Measurements from ENCODE around the gene ITM2C. TPM values are rescaled to one million over a fixed set of nuclear protein-coding genes. Genes with fewer than 3 reads are reported as not detected.

The ITM2C gene
- total and polyA plus RNA-seq, 2 donors: 174 to 230 TPM

DNA sequence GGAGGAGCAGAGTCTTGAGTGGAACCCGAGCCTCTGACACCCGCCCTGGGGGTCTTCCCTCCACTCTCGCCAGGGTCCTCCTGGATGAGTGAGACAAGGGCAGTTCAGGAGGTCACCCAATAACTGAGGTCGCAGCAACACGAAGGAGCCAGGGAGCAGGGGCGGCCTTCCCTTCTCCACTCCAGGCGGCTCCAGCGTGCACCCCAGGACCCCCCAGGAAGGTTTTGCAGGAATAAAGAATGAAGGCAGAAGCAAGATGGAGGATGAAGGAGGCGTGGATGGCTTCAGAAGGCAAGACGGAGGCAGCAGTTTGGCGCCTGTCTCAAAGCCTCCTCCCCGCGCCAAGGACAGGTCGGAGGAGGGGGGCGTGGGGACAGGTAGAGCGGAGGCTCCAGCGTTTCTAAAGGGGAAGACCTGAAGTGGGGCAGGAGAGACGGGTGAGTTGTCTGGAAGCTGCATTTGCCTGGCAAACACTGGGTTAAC lies 579 bp upstream of the ITM2C start:
- H3K36me3 ChIP-seq (ENCODE audit: insufficient read depth): no peaks in the 10 kb centered on the region

DNA sequence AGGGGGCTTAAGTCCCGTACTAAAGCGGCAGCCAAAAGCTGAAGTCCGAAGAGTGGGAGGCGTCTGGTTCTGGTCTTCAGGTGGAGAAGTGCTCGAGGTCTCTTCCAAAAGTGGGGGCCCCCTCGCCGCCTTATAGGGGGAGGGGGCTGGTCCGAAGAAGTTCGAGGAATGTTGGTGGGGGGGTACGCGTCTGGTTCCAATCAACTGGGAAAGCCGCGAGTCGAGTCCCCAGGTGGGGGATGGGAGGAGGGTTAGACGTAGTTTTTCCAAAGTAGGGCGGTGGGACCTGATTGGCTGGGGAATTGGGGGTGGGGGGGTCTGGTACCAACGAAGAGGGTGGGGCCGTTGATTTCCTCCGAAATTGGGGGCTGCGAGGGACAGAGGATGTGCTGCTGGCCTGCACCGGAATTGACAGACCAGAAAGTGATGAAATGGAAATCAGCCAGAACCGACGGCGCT lies 594 bp downstream of the ITM2C start:
- H3K36me3 ChIP-seq (ENCODE audit: insufficient read depth): no peaks in the 10 kb centered on the region
- under 1% methylated on average over 24 of the region's 24 CpGs for whole genome bisulfite sequencing
- H3K27ac ChIP-seq (ENCODE audit: low read depth): no peak overlapping the region
- no peak for DNase-seq (ENCODE audit: extremely low spot score)
- peak overlapping the region; percentile 77 for H3K4me3 ChIP-seq (ENCODE audit: low read depth, low read length)
- H3K4me1 ChIP-seq (ENCODE audit: insufficient read depth): no peaks in the 10 kb centered on the region

More for the DNA sequence above, 579 bp upstream of the ITM2C start:
- 41% methylated on average over 18 of the region's 18 CpGs for WGBS
- no peak overlapping the region for H3K27ac ChIP-seq (ENCODE audit: low read depth)
- no peak for DNase-seq (ENCODE audit: extremely low spot score)
- H3K4me3 ChIP-seq (ENCODE audit: low read depth, low read length): peak overlapping the region; percentile 77
- H3K4me1 ChIP-seq (ENCODE audit: insufficient read depth): no peaks in the 10 kb centered on the region

DNA sequence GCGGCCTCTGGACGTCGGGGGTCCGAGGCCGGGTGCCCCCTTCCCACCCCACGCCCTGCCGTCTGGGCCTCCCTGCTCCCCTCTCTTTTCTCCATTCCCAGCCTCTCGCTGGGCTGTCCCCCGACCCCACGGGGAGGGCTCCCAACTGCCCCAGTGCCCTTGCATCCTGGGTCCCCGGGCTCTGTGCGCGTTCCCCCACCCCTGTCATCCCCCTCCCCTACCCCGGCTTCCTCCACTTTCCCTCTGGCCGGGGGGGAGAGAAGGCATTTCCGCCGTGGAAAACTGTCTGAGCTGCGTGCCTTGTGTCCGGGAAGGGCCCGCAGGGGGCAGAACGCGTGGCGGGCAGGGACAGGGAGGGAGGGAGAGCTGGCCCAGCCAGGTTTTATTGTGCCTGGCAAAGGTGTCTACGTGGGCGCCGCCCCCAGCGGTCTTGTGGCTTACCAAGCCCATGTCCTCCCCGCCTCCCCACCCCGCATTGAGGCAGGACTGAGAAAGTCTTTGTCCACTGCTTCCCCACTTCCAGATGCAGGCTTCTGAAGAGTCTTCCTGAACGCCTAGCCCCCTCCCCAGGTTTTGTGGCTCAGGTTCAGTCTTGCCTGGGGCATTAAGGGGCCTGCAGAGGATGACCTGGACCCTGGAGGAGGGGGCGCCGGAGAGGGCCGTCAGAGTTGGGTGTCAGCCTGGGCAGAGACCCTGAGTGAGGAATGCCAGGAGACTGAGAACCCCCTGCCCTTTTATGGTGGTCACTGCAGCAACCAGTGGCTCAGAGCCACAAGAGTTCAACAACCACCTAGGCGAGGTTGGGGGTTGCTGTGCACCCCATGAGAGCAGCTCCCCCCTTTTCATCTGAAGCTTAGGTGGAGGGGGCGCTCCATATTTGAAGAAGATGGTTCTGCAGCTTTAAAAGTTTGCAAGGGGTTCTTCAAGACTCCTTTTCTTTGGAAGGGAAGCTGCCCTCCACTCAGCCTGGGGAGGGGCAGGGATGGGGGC lies 1.3 kb downstream of the ITM2C start:
- no peaks in the 10 kb centered on the region for H3K36me3 ChIP-seq (ENCODE audit: insufficient read depth)
- WGBS: 10% methylated on average over 35 of the region's 35 CpGs
- DNase-seq (ENCODE audit: extremely low spot score): no peak
- peak overlapping the region; percentile 34 for H3K27ac ChIP-seq (ENCODE audit: low read depth)
- H3K4me1 ChIP-seq (ENCODE audit: insufficient read depth): no peaks in the 10 kb centered on the region
- peak overlapping the region; percentile 77 for H3K4me3 ChIP-seq (ENCODE audit: low read depth, low read length)

DNA sequence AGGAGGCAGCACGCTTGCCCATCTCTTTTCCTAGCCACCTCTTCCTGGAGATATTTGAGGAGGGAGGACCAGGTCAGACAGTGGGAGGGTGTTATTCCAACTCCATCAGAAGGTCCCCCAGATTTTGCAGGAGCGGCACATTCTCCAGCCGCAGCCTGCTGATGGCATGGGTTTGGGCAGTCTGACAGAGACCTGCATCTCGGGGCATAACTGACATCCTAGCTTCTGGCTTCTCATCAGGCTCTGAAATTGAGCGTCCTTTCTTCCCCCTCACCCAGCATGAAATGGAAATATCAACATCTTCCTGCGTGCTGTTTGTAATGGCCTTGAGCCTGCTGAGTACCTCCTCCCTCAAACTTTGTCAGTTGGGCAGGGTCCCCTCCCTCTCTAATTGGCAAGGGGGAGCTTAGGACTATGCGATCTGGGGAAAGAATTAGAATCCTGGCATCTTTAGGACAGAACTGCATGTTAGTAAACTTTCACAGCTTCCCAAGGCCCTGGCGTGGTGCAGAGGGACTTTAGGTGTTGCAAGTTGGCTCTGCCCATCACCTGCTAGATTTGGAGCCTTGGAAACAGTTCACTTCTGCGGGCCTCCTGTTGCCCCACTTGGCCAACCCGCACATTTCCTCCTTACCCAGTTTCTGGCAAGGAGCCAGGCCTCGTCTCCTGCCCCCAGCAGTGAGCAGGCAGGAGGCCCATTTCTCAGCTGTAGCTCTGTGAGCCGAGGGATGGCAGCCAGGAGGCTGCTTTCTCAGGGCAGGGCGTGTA lies 2.2 kb downstream of the ITM2C start:
- H3K4me3 ChIP-seq (ENCODE audit: low read depth, low read length): no peak overlapping the region
- no peaks in the 10 kb centered on the region for H3K4me1 ChIP-seq (ENCODE audit: insufficient read depth)
- no peak for DNase-seq (ENCODE audit: extremely low spot score)
- 31% methylated on average over 13 of the region's 13 CpGs for WGBS
- H3K27ac ChIP-seq (ENCODE audit: low read depth): peak overlapping the region; percentile 57
- H3K36me3 ChIP-seq (ENCODE audit: insufficient read depth): no peaks in the 10 kb centered on the region

DNA sequence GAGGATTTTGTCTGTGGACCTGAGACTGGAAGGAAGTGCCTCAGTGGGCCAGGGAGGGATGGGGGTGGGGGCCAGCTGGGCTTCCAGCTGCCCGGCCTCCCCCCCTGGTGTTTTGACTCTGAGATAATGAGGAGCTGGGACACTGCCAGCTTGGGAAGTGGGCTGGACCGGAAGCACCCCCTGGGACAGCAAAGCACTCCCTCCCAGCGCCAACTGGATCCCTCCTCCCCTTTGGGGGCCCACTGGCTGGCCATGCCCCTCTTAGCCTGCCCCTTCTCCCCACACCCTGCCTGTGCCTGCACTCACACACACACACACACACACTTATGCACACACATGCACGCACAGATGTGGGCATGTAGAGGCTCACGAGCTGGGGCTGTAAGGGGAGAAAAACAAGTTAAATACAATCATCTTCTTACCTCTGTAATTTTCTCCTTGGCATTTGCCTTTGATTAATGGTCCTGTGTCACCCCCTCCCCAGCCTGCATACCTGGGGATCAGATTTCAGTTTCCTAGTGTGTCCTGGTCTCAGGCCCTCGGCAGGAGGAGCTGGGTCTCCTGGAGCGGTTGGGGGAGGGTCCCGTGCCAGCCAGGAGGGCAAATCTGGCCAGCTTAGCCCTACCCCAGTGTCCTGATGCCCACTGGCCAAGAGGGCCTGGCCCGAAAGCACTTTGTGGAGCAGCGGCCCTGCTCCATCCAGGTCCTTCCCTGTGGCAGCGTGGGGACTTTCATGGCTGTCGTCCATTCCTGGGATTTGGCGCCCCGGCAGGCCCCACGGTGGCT lies 3.6 kb downstream of the ITM2C start:
- no peaks in the 10 kb centered on the region for H3K36me3 ChIP-seq (ENCODE audit: insufficient read depth)
- H3K4me3 ChIP-seq (ENCODE audit: low read depth, low read length): no peak overlapping the region
- DNase-seq (ENCODE audit: extremely low spot score): no peak
- no peak overlapping the region for H3K27ac ChIP-seq (ENCODE audit: low read depth)
- no peaks in the 10 kb centered on the region for H3K4me1 ChIP-seq (ENCODE audit: insufficient read depth)
- WGBS: 42% methylated on average over 15 of the region's 15 CpGs

DNA sequence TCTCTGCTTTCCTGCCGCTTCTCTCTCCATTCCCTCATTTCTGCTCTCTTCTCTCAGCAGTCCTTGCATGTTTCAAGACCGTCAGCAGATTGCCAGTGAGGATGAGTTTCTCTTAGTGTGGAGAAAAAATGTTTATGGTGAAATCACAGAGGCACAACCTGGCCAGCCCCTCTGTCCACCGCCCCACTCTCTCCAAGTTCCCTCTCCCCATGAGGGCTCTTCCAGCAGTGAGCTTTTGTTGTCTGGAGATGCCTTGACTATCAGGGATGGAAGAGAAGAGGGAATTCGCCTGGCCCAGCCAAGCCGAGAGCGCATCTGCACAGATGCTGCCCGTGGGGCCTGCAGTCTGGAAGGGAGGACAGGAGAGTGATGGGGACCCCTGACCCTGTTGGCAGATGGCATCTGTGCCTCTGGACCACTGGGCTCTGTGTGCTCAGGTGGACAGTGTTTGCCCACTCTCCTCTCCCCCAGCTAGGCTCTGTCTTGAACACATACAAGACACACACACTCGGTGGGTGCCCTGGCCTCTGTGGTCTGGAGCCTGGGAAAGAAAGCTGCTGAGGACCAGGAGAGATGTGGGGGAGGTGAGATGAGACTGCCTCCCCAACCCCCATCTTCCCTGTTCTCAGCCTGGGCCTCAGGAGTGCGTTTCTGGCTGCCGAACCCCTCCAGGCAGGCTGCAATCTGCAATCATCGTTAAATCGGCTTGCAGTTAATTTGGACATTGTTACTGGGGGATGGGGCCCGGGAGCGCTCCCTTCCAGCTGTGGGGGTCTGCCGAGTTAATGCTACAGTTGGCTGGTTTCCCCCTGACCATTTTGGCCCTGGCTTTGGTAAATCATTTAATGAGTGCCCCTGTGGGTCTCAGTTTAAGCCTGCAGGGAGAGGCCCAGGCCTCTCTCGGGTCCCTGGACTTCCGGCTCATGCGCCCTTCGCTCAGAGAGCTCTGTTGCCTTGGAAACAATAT lies 4.5 kb downstream of the ITM2C start:
- 48% methylated on average over 19 of the region's 19 CpGs for WGBS
- peak; percentile 81 for DNase-seq (ENCODE audit: extremely low spot score)
- H3K36me3 ChIP-seq (ENCODE audit: insufficient read depth): no peaks in the 10 kb centered on the region
- peak overlapping the region; percentile 60 for H3K27ac ChIP-seq (ENCODE audit: low read depth)
- no peaks in the 10 kb centered on the region for H3K4me1 ChIP-seq (ENCODE audit: insufficient read depth)
- H3K4me3 ChIP-seq (ENCODE audit: low read depth, low read length): no peak overlapping the region

DNA sequence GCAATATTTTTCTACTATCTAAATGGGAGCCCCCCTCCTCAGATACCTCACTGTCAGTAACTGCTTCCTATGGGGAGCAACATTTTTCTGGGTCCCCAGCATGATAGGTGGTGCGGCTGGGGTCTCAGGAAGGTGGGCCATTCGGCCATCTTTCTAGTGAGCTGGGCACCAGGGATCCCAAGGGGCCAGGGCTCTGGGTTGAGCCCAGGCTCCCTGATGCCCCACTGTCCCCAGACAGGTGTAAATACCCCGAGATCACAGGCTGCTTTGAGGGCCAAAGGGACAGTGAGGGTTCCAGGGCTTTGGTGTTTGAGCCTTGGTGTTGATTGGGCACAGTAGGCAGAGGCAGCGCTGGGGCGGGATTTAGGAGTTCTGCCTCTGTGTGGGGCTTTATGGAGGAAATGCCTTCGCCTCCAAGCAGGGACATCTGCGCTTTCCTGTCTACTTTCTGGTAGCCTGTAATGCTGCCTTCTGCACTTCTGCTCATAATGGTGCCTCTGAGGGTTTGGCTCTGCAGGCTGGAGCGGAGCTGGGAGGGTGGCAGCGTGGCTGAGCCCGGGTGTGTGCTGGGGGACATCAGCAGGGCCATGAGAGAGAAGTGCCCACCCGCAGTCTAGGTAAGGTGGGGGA lies 5.3 kb downstream of the ITM2C start:
- no peaks in the 10 kb centered on the region for H3K36me3 ChIP-seq (ENCODE audit: insufficient read depth)
- H3K4me3 ChIP-seq (ENCODE audit: low read depth, low read length): no peak overlapping the region
- no peak for DNase-seq (ENCODE audit: extremely low spot score)
- 72% methylated on average over 11 of the region's 11 CpGs for WGBS
- H3K27ac ChIP-seq (ENCODE audit: low read depth): peak overlapping the region; percentile 68
- no peaks in the 10 kb centered on the region for H3K4me1 ChIP-seq (ENCODE audit: insufficient read depth)

DNA sequence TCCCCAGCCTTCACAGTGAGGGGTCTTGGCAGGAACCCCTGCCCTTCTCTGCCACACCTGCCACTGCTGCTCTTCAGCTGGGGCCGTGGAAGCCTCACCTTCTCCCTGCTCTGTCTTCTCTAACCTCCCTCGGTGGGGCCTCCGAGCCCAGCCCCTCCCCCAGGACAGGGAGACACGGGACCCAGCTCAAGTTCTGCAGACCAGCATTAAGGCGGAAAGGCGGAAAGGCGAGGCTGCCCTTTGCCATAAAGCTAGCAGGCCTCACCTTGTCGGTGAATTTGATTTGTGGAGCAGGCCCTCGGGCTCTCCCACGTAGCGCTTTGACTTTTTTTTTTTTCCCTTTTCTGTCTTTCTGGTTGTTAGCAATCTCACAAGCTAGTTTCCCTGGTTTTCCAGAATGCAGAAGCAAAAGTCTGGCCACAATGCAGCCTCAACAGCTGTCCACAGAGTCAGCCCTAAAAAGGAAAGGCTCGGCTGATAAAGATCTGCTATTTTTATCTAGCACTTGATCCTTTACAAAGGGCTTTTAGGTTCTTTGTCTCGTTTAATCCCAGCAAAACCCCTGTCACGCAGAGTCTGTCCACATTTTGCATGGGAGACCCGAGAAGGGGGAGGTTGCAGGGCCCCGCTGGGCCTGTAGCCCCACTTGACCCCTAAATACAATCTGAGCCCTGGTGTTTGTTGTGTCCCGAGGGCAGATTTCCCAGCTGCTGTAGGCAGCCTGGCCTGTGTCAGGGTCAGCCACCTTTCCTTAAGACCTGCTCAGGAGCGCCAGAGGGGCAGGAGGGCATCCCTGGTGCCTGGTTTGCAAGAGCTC lies 6.0 kb downstream of the ITM2C start:
- 25% methylated on average over 18 of the region's 18 CpGs for WGBS
- DNase-seq (ENCODE audit: extremely low spot score): no peak
- no peaks in the 10 kb centered on the region for H3K4me1 ChIP-seq (ENCODE audit: insufficient read depth)

DNA sequence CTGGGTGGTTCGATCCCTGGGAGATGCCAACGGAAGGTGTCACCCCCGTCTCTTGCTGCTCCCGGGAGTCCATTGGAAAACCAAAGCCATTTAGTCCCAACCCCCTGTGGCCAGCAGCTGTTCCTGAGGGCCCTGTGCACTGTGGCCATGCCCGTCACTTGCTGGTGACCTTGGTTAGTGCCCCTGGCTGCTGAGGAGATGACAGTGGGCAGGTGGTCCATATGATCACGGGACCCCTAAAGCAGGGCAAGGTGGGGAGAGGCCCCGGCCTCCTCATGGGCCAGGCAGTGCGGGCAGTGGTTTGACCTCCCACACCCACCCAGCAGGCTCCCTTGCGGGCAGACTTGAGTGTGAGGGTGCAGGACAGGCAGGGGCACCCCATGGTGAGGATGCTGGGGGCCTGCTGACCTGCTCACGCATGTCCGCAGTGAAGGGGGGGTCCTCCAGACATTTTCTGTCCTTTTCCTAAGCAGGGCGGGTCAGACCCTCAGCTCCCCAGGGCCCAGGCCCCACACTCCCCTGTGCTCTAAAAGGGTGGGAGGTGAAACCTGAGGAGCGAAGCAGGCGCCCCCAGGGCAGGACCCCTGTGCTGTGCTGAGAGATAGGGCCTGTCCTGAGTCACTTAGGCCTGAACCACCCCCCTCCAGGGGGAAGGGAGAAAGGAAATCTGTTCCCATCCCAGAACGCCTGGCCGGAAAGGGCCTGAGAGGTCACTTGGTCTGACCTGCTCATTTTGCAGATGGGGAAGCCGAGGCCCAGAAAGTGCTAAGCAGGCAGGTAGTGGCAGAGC lies 6.8 kb downstream of the ITM2C start:
- peak overlapping the region; percentile 73 for H3K27ac ChIP-seq (ENCODE audit: low read depth)
- WGBS: 69% methylated on average over 17 of the region's 17 CpGs
- DNase-seq (ENCODE audit: extremely low spot score): no peak
- no peaks in the 10 kb centered on the region for H3K36me3 ChIP-seq (ENCODE audit: insufficient read depth)
- H3K4me3 ChIP-seq (ENCODE audit: low read depth, low read length): no peak overlapping the region
- H3K4me1 ChIP-seq (ENCODE audit: insufficient read depth): no peaks in the 10 kb centered on the region

More for the DNA sequence above, 6.0 kb downstream of the ITM2C start:
- Histone ChIP-seq H3K4me3 (ENCODE audit: low read depth, low read length) (no peak overlapping the region), H3K27ac (ENCODE audit: low read depth) (peak overlapping the region; percentile 73), H3K36me3 (ENCODE audit: insufficient read depth) (no peaks in the 10 kb centered on the region)

DNA sequence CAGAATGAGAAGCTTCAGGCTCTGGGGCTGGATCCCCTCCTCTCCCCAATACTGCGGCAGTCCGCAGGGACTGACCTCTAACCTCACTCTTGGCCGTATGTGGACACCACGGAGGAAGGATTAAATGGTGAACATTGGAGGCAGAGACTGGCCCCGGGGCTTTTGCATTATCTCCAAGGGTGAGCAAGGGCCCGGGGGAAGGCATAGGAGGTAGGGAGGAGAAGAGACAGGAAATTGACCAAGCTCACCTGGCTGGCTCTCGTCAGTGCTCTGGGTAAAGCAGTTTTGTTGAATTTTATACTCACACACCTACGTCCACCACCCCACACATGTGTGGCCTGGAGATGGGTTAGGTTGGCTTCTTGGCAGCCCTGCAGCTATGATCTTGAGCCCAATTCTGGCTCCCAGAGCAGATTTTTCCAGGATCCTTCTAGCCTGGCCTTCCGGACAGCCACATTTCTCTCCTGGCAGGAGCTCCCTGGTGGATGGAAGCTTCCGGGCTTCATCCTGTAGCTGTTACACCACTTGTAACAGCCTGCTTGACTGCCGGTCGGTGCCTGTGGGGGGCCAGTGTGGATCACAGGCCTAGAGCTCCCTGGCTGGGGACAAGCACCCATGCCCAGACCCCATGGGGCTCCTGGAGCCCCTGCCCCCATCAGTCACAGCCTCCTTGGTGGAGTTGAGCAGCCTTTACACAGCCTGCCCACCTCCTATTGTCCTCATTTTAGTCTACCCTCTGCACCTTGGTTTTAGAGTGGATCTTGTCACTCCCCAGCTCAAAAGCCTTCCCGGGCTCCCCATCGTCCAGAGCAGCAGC lies 7.6 kb downstream of the ITM2C start:
- 76% methylated on average over 14 of the region's 14 CpGs for WGBS
- Histone ChIP-seq H3K4me1 (ENCODE audit: insufficient read depth) (no peaks in the 10 kb centered on the region), H3K27ac (ENCODE audit: low read depth) (no peak overlapping the region), H3K36me3 (ENCODE audit: insufficient read depth) (no peaks in the 10 kb centered on the region), H3K4me3 (ENCODE audit: low read depth, low read length) (no peak overlapping the region)
- no peak for DNase-seq (ENCODE audit: extremely low spot score)

All from urinary bladder (tissue), 4 donors.